B cell (primary cell): ENCODE results near the gene CADM2. TPM values are rescaled to one million over a fixed set of nuclear protein-coding genes. Genes with fewer than 3 reads are reported as not detected.

Experiments
- ATAC-seq: fragments of 200-7000 bp; cut with Tn5 transposase; one replicate; pipeline ENCODE4 v1.10.0; 2021; ENCODE audit warnings: low read depth, mild to moderate bottlenecking, moderate number of reproducible peaks, moderate library complexity
- CTCF ChIA-PET: fragments of 350-600 bp; sonication (Branson Sonifier 250); formaldehyde crosslinking; loops from one replicate; lab custom pipeline; 2021; ENCODE audit warnings: antibody characterized with exemption, inconsistent platforms; lab: Charles Lee
- POLR2A ChIA-PET: fragments of 350-600 bp; sonication (Branson Sonifier 250); formaldehyde crosslinking; loops from one replicate; lab custom pipeline; 2021; ENCODE audit warnings: antibody characterized with exemption; lab: Charles Lee
- DNase-seq: peaks from one replicate; pipeline ENCODE4 v3.0.0; 2013
- H2AFZ ChIP-seq: 2 replicates; pipeline ENCODE4 v1.6.1; 2012; ENCODE audit warnings: mild to moderate bottlenecking, low read depth, low read length; ENCODE audit not compliant: insufficient read depth, poor library complexity, severe bottlenecking
- H3K27ac ChIP-seq, 2 donors: 1 replicate in 1 of 2; 2 replicates in 1 of 2; pipeline ENCODE4 v1.5.1; 2012 to 2013; ENCODE audit warnings: low read length in 2 of 2, mild to moderate bottlenecking in 2 of 2, moderate library complexity in 1 of 2
- H3K27me3 ChIP-seq, 4 experiments: fragments of 200-600 bp in 1 of 4; sonication (generic) in 1 of 4; replicated peaks in 1 of 4; 1 replicate in 2 of 4; 2 replicates in 2 of 4; pipeline versions ENCODE4 v1.6.1 to v1.7.0; 2013 to 2016; ENCODE audit warnings: low read length in 3 of 4, mild to moderate bottlenecking in 2 of 4, mixed read lengths in 1 of 4, moderate library complexity in 1 of 4; ENCODE audit not compliant: insufficient read depth in 4 of 4, control insufficient read depth in 3 of 4; ENCODE audit errors: control extremely low read depth in 1 of 4
- H3K36me3 ChIP-seq, 2 experiments: replicated peaks in 1 of 2; 1 replicate in 1 of 2; 2 replicates in 1 of 2; pipeline versions ENCODE4 v1.6.1 to v1.7.1; 2013; ENCODE audit warnings: low read length in 1 of 2; ENCODE audit not compliant: insufficient read depth in 2 of 2, control insufficient read depth in 1 of 2; ENCODE audit errors: control extremely low read depth in 1 of 2, extremely low read depth in 1 of 2
- H3K4me1 ChIP-seq, 2 donors: fragments of 200-600 bp in 1 of 2; sonication (generic) in 1 of 2; 1 replicate in 1 of 2; 2 replicates in 1 of 2; pipeline versions ENCODE4 v1.5.1 to v1.6.1; 2013 to 2017; ENCODE audit warnings: low read length in 2 of 2; ENCODE audit not compliant: control insufficient read depth in 2 of 2, insufficient read depth in 2 of 2
- H3K4me2 ChIP-seq: replicated peaks from 2 replicates; pipeline ENCODE3; 2012; ENCODE audit warnings: mild to moderate bottlenecking, low read depth, low read length; ENCODE audit not compliant: poor library complexity, severe bottlenecking
- H3K4me3 ChIP-seq, 5 experiments: fragments of 200-600 bp in 1 of 5; sonication (generic) in 1 of 5; 1 replicate in 3 of 5; 2 replicates in 2 of 5; pipeline versions ENCODE4 v1.5.1 to v1.7.0; 2011 to 2016; ENCODE audit warnings: low read length in 4 of 5, mild to moderate bottlenecking in 4 of 5, low read depth in 2 of 5, control low read depth in 1 of 5, moderate library complexity in 1 of 5; ENCODE audit not compliant: insufficient read depth in 1 of 5; ENCODE audit errors: control extremely low read depth in 1 of 5, extremely low read depth in 1 of 5
- H3K79me2 ChIP-seq: fragments of 200-600 bp; sonication (generic); one replicate; pipeline ENCODE4 v1.6.0; 2016; ENCODE audit warnings: low read length; ENCODE audit not compliant: control insufficient read depth, insufficient read depth
- H3K9ac ChIP-seq: fragments of 200-600 bp; sonication (generic); 2 replicates; pipeline ENCODE4 v1.6.1; 2017; ENCODE audit warnings: mild to moderate bottlenecking, low read length, moderate library complexity
- H3K9me3 ChIP-seq, 3 donors: one replicate each; pipeline versions ENCODE4 v1.6.1 to v1.7.1; 2013; ENCODE audit warnings: low read length in 2 of 3; ENCODE audit not compliant: control insufficient read depth in 2 of 3, insufficient read depth in 1 of 3; ENCODE audit errors: control extremely low read depth in 1 of 3
- H4K20me1 ChIP-seq: 2 replicates; pipeline ENCODE4 v1.6.0; 2012; ENCODE audit warnings: mild to moderate bottlenecking, low read length; ENCODE audit not compliant: insufficient read depth, control insufficient read depth, poor library complexity, severe bottlenecking
- H3K27ac Mint-ChIP-seq: one replicate; pipeline ENCODE4 v1.8.0; 2021; ENCODE audit warnings: mixed read lengths
- H3K27me3 Mint-ChIP-seq: one replicate; pipeline ENCODE4 v1.8.0; 2021; ENCODE audit warnings: mixed read lengths
- H3K4me1 Mint-ChIP-seq: one replicate; pipeline ENCODE4 v1.8.0; 2021; ENCODE audit warnings: mixed read lengths
- H3K4me3 Mint-ChIP-seq: one replicate; pipeline ENCODE4 v1.8.0; 2021; ENCODE audit warnings: mixed read lengths
- H3K9me3 Mint-ChIP-seq: one replicate; pipeline ENCODE4 v1.8.0; 2022; ENCODE audit warnings: mixed read lengths; ENCODE audit not compliant: insufficient read depth
- EZH2 ChIP-seq: IDR thresholded peaks from 2 replicates; pipeline ENCODE4 v1.6.1; 2012; ENCODE audit warnings: borderline replicate concordance, low read depth, mild to moderate bottlenecking, moderate library complexity, low read length; ENCODE audit not compliant: insufficient read depth, poor library complexity, severe bottlenecking
- WGBS: methylation state at CpG from one replicate; pipeline ENCODE4 v1.1.5; 2013; ENCODE audit warnings: missing lambda C conversion rate; ENCODE audit not compliant: insufficient coverage; 5-methylcytosine and 5-hydroxymethylcytosine counted together
- intact Hi-C: fragments of 100-400 bp; cut with micrococcal nuclease; formaldehyde crosslinking; loops from one replicate; pipeline ENCODE4 v1.10.0; 2022
- polyA plus RNA-seq: library from polyadenylated mRNA; depleted of rRNA; stranded (reverse); fragments of >200 nt; gene quantifications from 2 replicates; pipeline ENCODE4 v1.2.3, GENCODE V29; 2012
- total RNA-seq, 2 donors: library from RNA; stranded (reverse); fragments of 120-200 nt in 1 of 2; gene quantifications; 1 replicate in 1 of 2; 2 replicates in 1 of 2; pipeline versions ENCODE4 v1.2.3 to v1.2.4, GENCODE V29; 2013 to 2022
- TF ChIP-seq, protein P1 (sequence below): fragments of 200-600 bp; IDR thresholded peaks from one replicate; pipeline ENCODE4 v1.8.0; 2022; ENCODE audit warnings: antibody characterized with exemption, mild to moderate bottlenecking

Gene CADM2
- total and polyA plus RNA-seq, 2 donors (not counting 1 experiment from before 2014, with no cell fraction given): 0.10 to 0.37 TPM

- Mint-ChIP-seq H3K4me3 (no peak overlapping the region), H3K4me1 (no peaks in the 10 kb centered on the region), H3K9me3 (no peaks in the 10 kb centered on the region), H3K27ac (no peak overlapping the region), H3K27me3 (no peaks in the 10 kb centered on the region)
- H3K27ac ChIP-seq: no peak overlapping the region
- ChIA-PET CTCF (interaction anchor here (0.6 kb wide), 1 partner anchor 243 kb away, joined by 3 read pairs; no protein-coding TSS in a partner anchor), POLR2A (no interaction called here)
- H3K79me2 ChIP-seq: no peaks in the 10 kb centered on the region
- no peak overlapping the region for H3K4me2 ChIP-seq
- intact Hi-C loops: no loop called here
- H3K4me3 ChIP-seq: no peak overlapping the region
- no CpG with 5 or more reads among the region's 1 CpG for WGBS
- H2AFZ ChIP-seq: no peak overlapping the region
- H3K4me1 ChIP-seq: no peaks in the 10 kb centered on the region
- no peak for TF ChIP-seq EZH2
- TF ChIP-seq, protein P1, sequence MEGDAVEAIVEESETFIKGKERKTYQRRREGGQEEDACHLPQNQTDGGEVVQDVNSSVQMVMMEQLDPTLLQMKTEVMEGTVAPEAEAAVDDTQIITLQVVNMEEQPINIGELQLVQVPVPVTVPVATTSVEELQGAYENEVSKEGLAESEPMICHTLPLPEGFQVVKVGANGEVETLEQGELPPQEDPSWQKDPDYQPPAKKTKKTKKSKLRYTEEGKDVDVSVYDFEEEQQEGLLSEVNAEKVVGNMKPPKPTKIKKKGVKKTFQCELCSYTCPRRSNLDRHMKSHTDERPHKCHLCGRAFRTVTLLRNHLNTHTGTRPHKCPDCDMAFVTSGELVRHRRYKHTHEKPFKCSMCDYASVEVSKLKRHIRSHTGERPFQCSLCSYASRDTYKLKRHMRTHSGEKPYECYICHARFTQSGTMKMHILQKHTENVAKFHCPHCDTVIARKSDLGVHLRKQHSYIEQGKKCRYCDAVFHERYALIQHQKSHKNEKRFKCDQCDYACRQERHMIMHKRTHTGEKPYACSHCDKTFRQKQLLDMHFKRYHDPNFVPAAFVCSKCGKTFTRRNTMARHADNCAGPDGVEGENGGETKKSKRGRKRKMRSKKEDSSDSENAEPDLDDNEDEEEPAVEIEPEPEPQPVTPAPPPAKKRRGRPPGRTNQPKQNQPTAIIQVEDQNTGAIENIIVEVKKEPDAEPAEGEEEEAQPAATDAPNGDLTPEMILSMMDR: no peak
- no peaks in the 10 kb centered on the region for H4K20me1 ChIP-seq
- no peaks in the 10 kb centered on the region for H3K36me3 ChIP-seq
- DNase-seq: no peak
- no peak for ATAC-seq
- H3K27me3 ChIP-seq: no peaks in the 10 kb centered on the region
- no peak overlapping the region for H3K9ac ChIP-seq
- no peaks in the 10 kb centered on the region for H3K9me3 ChIP-seq
Observed at GRCh38 chr3:85167576-85167975, 208.8 kb downstream of the CADM2 start.

DNA sequence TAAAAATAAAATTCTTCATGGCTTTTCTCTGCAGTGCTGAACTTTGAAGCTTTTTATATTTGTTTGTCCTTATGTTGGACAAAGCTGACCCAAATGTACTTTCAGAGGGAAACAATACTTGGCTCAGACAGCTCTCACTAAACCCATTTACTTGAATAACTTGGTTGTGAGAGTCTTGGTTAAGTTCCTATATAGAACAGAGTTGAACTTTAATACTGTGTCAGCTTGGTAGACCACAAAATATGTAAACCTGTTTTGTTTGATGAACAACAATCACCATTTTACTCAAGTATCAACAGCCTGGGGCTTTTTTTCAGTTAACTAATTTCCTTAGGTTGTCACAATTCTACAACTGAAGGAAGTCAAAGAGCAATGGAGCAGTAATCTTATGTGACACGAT, 211.9 kb downstream of the CADM2 start:
- Mint-ChIP-seq H3K27me3 (no peaks in the 10 kb centered on the region), H3K4me3 (no peak overlapping the region), H3K4me1 (no peaks in the 10 kb centered on the region), H3K9me3 (no peaks in the 10 kb centered on the region), H3K27ac (no peak overlapping the region)
- Histone ChIP-seq H3K79me2 (no peaks in the 10 kb centered on the region), H3K9ac (no peak overlapping the region), H3K4me3 (no peak overlapping the region), H4K20me1 (no peaks in the 10 kb centered on the region), H3K36me3 (no peaks in the 10 kb centered on the region), H3K4me2 (no peak overlapping the region), H2AFZ (no peak overlapping the region), H3K4me1 (no peaks in the 10 kb centered on the region), H3K9me3 (no peaks in the 10 kb centered on the region), H3K27ac (no peak overlapping the region), H3K27me3 (no peaks in the 10 kb centered on the region)
- WGBS: no CpG with 5 or more reads among the region's 1 CpG
- intact Hi-C loops: no loop called here
- DNase-seq (no peak), ATAC-seq (no peak)
- ChIA-PET CTCF (no interaction called here), POLR2A (no interaction called here)
- TF ChIP-seq, protein P1: no peak
- TF ChIP-seq EZH2: no peak
